ENCODE results near the gene CCNY. TPM values are rescaled to one million over a fixed set of nuclear protein-coding genes. Genes with fewer than 3 reads are reported as not detected.
"Not testable (repeated sequence)": the region's sequence is repeated elsewhere in the genome, so short reads cannot be mapped to it uniquely, and the experiment has no call there.

Gene CCNY
- total RNA-seq, 1 experiment from 2014 or later: 51.9 TPM

DNA sequence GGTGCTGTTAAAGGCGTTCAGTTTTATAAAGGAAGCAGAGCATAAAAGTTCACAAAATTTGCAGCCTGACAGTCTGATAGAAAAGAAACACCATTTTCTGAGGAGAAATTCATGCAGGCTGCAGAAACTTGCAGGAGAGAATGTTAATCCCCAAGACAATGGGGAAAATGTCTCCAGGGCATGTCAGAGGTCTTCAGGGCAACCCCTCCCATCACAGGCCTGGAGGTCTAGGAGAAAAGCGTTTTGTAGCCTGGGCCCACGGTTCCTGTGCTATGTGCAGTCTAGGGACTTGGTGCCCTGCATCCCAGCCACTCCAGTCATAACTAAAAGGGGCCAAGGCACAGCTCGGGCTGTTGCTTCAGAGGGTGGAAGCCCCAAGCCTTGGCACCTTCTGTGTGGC lies 200.5 kb downstream of the CCNY start:
- ATAC-seq: no peak
- CTCF ChIA-PET: no interaction called here
- H3K27me3 ChIP-seq (ENCODE audit: control insufficient read depth, insufficient read depth, low read length): no peaks in the 10 kb centered on the region
- H3K4me1 ChIP-seq (ENCODE audit: control insufficient read depth, insufficient read depth, low read length): no peaks in the 10 kb centered on the region
- in situ Hi-C loops (cut with HindIII; ENCODE audit: low pct_unique_long_range_greater_than_20kb, low sequenced_read_pairs): no loop called here
- H3K4me3 ChIP-seq (ENCODE audit: low read depth in 2 of 2, low read length in 2 of 2): no peak overlapping the region
- TF ChIP-seq, protein P1, sequence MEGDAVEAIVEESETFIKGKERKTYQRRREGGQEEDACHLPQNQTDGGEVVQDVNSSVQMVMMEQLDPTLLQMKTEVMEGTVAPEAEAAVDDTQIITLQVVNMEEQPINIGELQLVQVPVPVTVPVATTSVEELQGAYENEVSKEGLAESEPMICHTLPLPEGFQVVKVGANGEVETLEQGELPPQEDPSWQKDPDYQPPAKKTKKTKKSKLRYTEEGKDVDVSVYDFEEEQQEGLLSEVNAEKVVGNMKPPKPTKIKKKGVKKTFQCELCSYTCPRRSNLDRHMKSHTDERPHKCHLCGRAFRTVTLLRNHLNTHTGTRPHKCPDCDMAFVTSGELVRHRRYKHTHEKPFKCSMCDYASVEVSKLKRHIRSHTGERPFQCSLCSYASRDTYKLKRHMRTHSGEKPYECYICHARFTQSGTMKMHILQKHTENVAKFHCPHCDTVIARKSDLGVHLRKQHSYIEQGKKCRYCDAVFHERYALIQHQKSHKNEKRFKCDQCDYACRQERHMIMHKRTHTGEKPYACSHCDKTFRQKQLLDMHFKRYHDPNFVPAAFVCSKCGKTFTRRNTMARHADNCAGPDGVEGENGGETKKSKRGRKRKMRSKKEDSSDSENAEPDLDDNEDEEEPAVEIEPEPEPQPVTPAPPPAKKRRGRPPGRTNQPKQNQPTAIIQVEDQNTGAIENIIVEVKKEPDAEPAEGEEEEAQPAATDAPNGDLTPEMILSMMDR (IDR thresholded peaks at IDR 0.05): no peak
- TF ChIP-seq SIN3A (IDR thresholded peaks at IDR 0.05; ENCODE audit: borderline replicate concordance, insufficient read depth, low read depth, low read length) (no peak), POLR2AphosphoS5 (IDR thresholded peaks at IDR 0.05; ENCODE audit: low read depth, low read length) (no peak), TCF7L2 (IDR thresholded peaks at IDR 0.05; ENCODE audit: low read depth, low read length) (no peak)
- TF ChIP-seq, protein P2, sequence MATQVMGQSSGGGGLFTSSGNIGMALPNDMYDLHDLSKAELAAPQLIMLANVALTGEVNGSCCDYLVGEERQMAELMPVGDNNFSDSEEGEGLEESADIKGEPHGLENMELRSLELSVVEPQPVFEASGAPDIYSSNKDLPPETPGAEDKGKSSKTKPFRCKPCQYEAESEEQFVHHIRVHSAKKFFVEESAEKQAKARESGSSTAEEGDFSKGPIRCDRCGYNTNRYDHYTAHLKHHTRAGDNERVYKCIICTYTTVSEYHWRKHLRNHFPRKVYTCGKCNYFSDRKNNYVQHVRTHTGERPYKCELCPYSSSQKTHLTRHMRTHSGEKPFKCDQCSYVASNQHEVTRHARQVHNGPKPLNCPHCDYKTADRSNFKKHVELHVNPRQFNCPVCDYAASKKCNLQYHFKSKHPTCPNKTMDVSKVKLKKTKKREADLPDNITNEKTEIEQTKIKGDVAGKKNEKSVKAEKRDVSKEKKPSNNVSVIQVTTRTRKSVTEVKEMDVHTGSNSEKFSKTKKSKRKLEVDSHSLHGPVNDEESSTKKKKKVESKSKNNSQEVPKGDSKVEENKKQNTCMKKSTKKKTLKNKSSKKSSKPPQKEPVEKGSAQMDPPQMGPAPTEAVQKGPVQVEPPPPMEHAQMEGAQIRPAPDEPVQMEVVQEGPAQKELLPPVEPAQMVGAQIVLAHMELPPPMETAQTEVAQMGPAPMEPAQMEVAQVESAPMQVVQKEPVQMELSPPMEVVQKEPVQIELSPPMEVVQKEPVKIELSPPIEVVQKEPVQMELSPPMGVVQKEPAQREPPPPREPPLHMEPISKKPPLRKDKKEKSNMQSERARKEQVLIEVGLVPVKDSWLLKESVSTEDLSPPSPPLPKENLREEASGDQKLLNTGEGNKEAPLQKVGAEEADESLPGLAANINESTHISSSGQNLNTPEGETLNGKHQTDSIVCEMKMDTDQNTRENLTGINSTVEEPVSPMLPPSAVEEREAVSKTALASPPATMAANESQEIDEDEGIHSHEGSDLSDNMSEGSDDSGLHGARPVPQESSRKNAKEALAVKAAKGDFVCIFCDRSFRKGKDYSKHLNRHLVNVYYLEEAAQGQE (IDR thresholded peaks at IDR 0.05; ENCODE audit: insufficient read depth in 1 of 2, low read depth in 2 of 2, low read length in 1 of 2): no peak
- no TSS peak for BruUV-seq (replicated peaks)
- no peak overlapping the region for H3K27ac ChIP-seq (ENCODE audit: low read length)
- no peak for DNase-seq (ENCODE audit: low read depth, low spot score)
- H3K36me3 ChIP-seq (ENCODE audit: control insufficient read depth, insufficient read depth, low read length): no peaks in the 10 kb centered on the region; the same call in 1 of the 2 replicates
- intact Hi-C loops (cut with micrococcal nuclease; ENCODE audit: unreplicated experiment): no loop called here
- POLR2A ChIA-PET: no interaction called here
- H3K9me3 ChIP-seq (ENCODE audit: control insufficient read depth, insufficient read depth, low read depth, low read length): 0 out of 2 replicates have a peak, but pooled peaks cover 3% of the 10 kb centered on the region

DNA sequence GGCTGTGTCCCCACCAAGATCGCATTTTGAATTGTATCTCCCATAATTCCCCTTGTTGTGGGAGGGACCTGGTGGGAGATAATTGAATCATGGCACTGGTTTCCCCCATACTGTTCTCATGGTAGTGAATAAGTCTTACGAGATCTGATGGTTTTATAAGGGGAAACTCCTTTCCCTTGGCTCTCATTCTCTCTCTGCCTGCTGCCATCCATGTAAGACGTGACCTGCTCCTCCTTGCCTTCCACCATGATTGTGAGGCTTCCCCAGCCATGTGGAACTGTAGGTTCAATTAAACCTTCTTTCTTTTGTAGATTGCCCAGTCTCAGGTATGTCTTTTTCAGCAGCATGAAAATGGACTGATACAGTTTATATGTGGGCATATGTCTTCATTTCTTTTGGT lies 201.6 kb downstream of the CCNY start:
- H3K9me3 ChIP-seq (ENCODE audit: control insufficient read depth, insufficient read depth, low read depth, low read length); H3K27ac ChIP-seq (ENCODE audit: low read length); H3K4me3 ChIP-seq (ENCODE audit: low read depth in 2 of 2, low read length in 2 of 2); DNase-seq (ENCODE audit: low read depth, low spot score); BruUV-seq (replicated peaks); H3K36me3 ChIP-seq (ENCODE audit: control insufficient read depth, insufficient read depth, low read length); CTCF ChIA-PET; H3K27me3 ChIP-seq (ENCODE audit: control insufficient read depth, insufficient read depth, low read length); POLR2A ChIA-PET; ATAC-seq; intact Hi-C loops (cut with micrococcal nuclease; ENCODE audit: unreplicated experiment); in situ Hi-C loops (cut with HindIII; ENCODE audit: low pct_unique_long_range_greater_than_20kb, low sequenced_read_pairs); H3K4me1 ChIP-seq (ENCODE audit: control insufficient read depth, insufficient read depth, low read length): not testable (repeated sequence)

DNA sequence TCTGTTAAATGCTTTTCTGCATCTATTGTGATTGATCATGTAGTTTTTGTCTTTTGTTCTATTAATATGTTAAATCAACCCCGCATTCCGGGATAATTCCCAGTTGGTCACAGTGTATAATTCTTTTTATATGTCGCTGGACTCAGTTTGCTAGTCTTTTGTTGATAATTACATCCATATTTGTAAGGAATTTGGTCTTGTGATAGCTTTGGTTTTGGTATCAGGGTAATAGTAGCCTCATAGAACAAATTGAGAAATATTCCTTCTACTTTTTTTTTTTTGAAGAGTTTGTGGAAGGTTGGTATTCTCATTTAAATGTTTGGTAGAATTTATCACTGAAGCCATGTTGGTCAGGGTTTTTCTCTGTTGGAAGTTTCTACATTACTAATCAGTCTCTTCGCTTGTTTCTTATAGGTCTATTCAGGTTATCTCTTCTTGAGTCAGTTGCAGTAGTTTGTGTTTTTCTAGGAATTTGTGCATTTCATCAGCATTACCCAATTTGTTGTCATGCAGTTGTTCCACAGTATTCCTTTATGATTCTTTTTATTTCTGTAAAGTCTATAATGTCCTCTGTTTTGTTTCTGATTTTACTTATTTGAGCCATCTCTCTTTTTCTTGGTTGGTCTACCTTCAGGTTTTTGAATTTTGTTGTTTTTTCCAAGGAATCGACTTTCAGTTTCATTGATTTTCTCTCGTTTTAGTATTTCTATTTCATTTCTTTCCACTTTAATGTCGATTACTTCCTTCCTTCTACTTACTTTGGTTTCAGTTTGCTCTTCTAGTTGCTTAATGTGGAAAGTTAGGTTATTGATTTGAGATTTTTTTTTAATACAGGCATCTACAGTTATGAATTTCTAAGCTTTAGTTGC lies 204.2 kb downstream of the CCNY start:
- ATAC-seq (no peak), DNase-seq (ENCODE audit: low read depth, low spot score) (no peak)
- in situ Hi-C loops (cut with HindIII; ENCODE audit: low pct_unique_long_range_greater_than_20kb, low sequenced_read_pairs) (no loop called here), intact Hi-C loops (cut with micrococcal nuclease; ENCODE audit: unreplicated experiment) (no loop called here)
- ChIA-PET POLR2A (no interaction called here), CTCF (no interaction called here)
- H3K27ac ChIP-seq (ENCODE audit: low read length): no peak overlapping the region
- H3K27me3 ChIP-seq (ENCODE audit: control insufficient read depth, insufficient read depth, low read length): no peaks in the 10 kb centered on the region
- H3K9me3 ChIP-seq (ENCODE audit: control insufficient read depth, insufficient read depth, low read depth, low read length): no peaks in the 10 kb centered on the region
- TF ChIP-seq POLR2AphosphoS5 (IDR thresholded peaks at IDR 0.05; ENCODE audit: low read depth, low read length) (no peak), TCF7L2 (IDR thresholded peaks at IDR 0.05; ENCODE audit: low read depth, low read length) (no peak), SIN3A (IDR thresholded peaks at IDR 0.05; ENCODE audit: borderline replicate concordance, insufficient read depth, low read depth, low read length) (no peak)
- TF ChIP-seq, protein P1 (IDR thresholded peaks at IDR 0.05): no peak
- TF ChIP-seq, protein P2 (IDR thresholded peaks at IDR 0.05; ENCODE audit: insufficient read depth in 1 of 2, low read depth in 2 of 2, low read length in 1 of 2): no peak
- H3K36me3 ChIP-seq (ENCODE audit: control insufficient read depth, insufficient read depth, low read length): no peaks in the 10 kb centered on the region
- BruUV-seq (replicated peaks): no TSS peak
- H3K4me1 ChIP-seq (ENCODE audit: control insufficient read depth, insufficient read depth, low read length): no peaks in the 10 kb centered on the region
- no peak overlapping the region for H3K4me3 ChIP-seq (ENCODE audit: low read depth in 2 of 2, low read length in 2 of 2)

All from Panc1 (cell line).